ENCODE data around the gene TUBD1.
A peak's percentile ranks its signal among the peaks of the same experiment; 100 is the strongest.
"Not testable (repeated sequence)": the region's sequence is repeated elsewhere in the genome, so short reads cannot be mapped to it uniquely, and the experiment has no call there.

The TUBD1 gene

GRCh38 chr17:59892924-59893675, at the start of gene TUBD1, which contains the start of gene RPS6KB1:
TUBD1 (minus strand) TSS chr17:59892943; CDS start chr17:59891002, 1,941 bp downstream.
RPS6KB1 (plus strand) TSS chr17:59893121; CDS start chr17:59893185, 64 bp downstream.
- Mint-ChIP-seq H3K9me3 (no peaks in the 10 kb centered on the region), H3K4me3 (peak within 1 kb of the TSS; percentile 100), H3K36me3 (ENCODE audit: low read depth) (peaks cover 19% of the 10 kb centered on the region), H3K4me1 (ENCODE audit: low read depth) (peaks cover 43% of the 10 kb centered on the region), H3K27ac (peak within 1 kb of the TSS; percentile 100), H3K27me3 (ENCODE audit: low read depth) (no peaks in the 10 kb centered on the region)

- H3K27me3 Mint-ChIP-seq (ENCODE audit: low read depth) = no peaks in the 10 kb centered on the region
- peak overlapping the region; percentile 45 for H3K27ac Mint-ChIP-seq
- H3K36me3 Mint-ChIP-seq (ENCODE audit: low read depth) = peaks cover 50% of the 10 kb centered on the region
- H3K4me3 Mint-ChIP-seq = no peak overlapping the region
- H3K9me3 Mint-ChIP-seq = no peaks in the 10 kb centered on the region
- H3K4me1 Mint-ChIP-seq (ENCODE audit: low read depth) = peaks cover 8% of the 10 kb centered on the region
Measured at GRCh38 chr17:59941131-59941530, 48.4 kb upstream of the TUBD1 start.

- H3K9me3 Mint-ChIP-seq; H3K27me3 Mint-ChIP-seq (ENCODE audit: low read depth); H3K4me3 Mint-ChIP-seq; H3K4me1 Mint-ChIP-seq (ENCODE audit: low read depth): not testable (repeated sequence)
- peaks cover 48% of the 10 kb centered on the region for H3K36me3 Mint-ChIP-seq (ENCODE audit: low read depth)
- peak overlapping the region; percentile 45 for H3K27ac Mint-ChIP-seq
Measured at GRCh38 chr17:59940697-59941096, 48.0 kb upstream of the TUBD1 start.

GRCh38 chr17:59933317-59933716, 40.6 kb upstream of the TUBD1 start:
- not testable (repeated sequence) for H3K9me3 Mint-ChIP-seq; H3K4me3 Mint-ChIP-seq; H3K27me3 Mint-ChIP-seq (ENCODE audit: low read depth); H3K27ac Mint-ChIP-seq; H3K4me1 Mint-ChIP-seq (ENCODE audit: low read depth)
- peaks cover 58% of the 10 kb centered on the region for H3K36me3 Mint-ChIP-seq (ENCODE audit: low read depth)

GRCh38 chr17:59930768-59931167, 38.0 kb upstream of the TUBD1 start:
- H3K4me1 Mint-ChIP-seq (ENCODE audit: low read depth); H3K27me3 Mint-ChIP-seq (ENCODE audit: low read depth); H3K27ac Mint-ChIP-seq; H3K4me3 Mint-ChIP-seq; H3K9me3 Mint-ChIP-seq: not testable (repeated sequence)
- H3K36me3 Mint-ChIP-seq (ENCODE audit: low read depth) = peaks cover 43% of the 10 kb centered on the region

GRCh38 chr17:59930121-59930520, 37.4 kb upstream of the TUBD1 start:
- H3K4me3 Mint-ChIP-seq; H3K4me1 Mint-ChIP-seq (ENCODE audit: low read depth); H3K9me3 Mint-ChIP-seq; H3K27ac Mint-ChIP-seq; H3K27me3 Mint-ChIP-seq (ENCODE audit: low read depth): not testable (repeated sequence)
- peaks cover 45% of the 10 kb centered on the region for H3K36me3 Mint-ChIP-seq (ENCODE audit: low read depth)

GRCh38 chr17:59920637-59921036, 27.9 kb upstream of the TUBD1 start:
- not testable (repeated sequence) for H3K4me1 Mint-ChIP-seq (ENCODE audit: low read depth); H3K9me3 Mint-ChIP-seq; H3K4me3 Mint-ChIP-seq; H3K27me3 Mint-ChIP-seq (ENCODE audit: low read depth); H3K27ac Mint-ChIP-seq
- H3K36me3 Mint-ChIP-seq (ENCODE audit: low read depth) = peaks cover 31% of the 10 kb centered on the region

- no peaks in the 10 kb centered on the region for H3K27me3 Mint-ChIP-seq (ENCODE audit: low read depth)
- peaks cover 34% of the 10 kb centered on the region for H3K36me3 Mint-ChIP-seq (ENCODE audit: low read depth)
- no peaks in the 10 kb centered on the region for H3K9me3 Mint-ChIP-seq
- H3K4me3 Mint-ChIP-seq = no peak overlapping the region
- H3K4me1 Mint-ChIP-seq (ENCODE audit: low read depth) = peaks cover 4% of the 10 kb centered on the region
- H3K27ac Mint-ChIP-seq = no peak overlapping the region
Measured at GRCh38 chr17:59916446-59916845, 23.7 kb upstream of the TUBD1 start.

- peaks cover 4% of the 10 kb centered on the region for H3K4me1 Mint-ChIP-seq (ENCODE audit: low read depth)
- no peak overlapping the region for H3K4me3 Mint-ChIP-seq
- H3K27me3 Mint-ChIP-seq (ENCODE audit: low read depth) = no peaks in the 10 kb centered on the region
- no peaks in the 10 kb centered on the region for H3K9me3 Mint-ChIP-seq
- H3K36me3 Mint-ChIP-seq (ENCODE audit: low read depth) = peaks cover 31% of the 10 kb centered on the region
- H3K27ac Mint-ChIP-seq = no peak overlapping the region
Measured at GRCh38 chr17:59914274-59914854, 21.6 kb upstream of the TUBD1 start.

- no peaks in the 10 kb centered on the region for H3K9me3 Mint-ChIP-seq
- peaks cover 7% of the 10 kb centered on the region for H3K4me1 Mint-ChIP-seq (ENCODE audit: low read depth)
- H3K27me3 Mint-ChIP-seq (ENCODE audit: low read depth) = no peaks in the 10 kb centered on the region
- H3K4me3 Mint-ChIP-seq = no peak overlapping the region
- H3K27ac Mint-ChIP-seq = no peak overlapping the region
- peaks cover 8% of the 10 kb centered on the region for H3K36me3 Mint-ChIP-seq (ENCODE audit: low read depth)
Measured at GRCh38 chr17:59907467-59907866, 14.7 kb upstream of the TUBD1 start.

GRCh38 chr17:59903455-59903854, 10.7 kb upstream of the TUBD1 start:
- H3K27ac Mint-ChIP-seq = no peak overlapping the region
- no peak overlapping the region for H3K4me3 Mint-ChIP-seq
- no peaks in the 10 kb centered on the region for H3K9me3 Mint-ChIP-seq
- H3K27me3 Mint-ChIP-seq (ENCODE audit: low read depth) = no peaks in the 10 kb centered on the region
- H3K4me1 Mint-ChIP-seq (ENCODE audit: low read depth) = peaks cover 6% of the 10 kb centered on the region
- peaks cover 3% of the 10 kb centered on the region for H3K36me3 Mint-ChIP-seq (ENCODE audit: low read depth)

- Mint-ChIP-seq H3K36me3 (ENCODE audit: low read depth) (peaks cover 4% of the 10 kb centered on the region), H3K27ac (no peak overlapping the region), H3K9me3 (no peaks in the 10 kb centered on the region), H3K4me1 (ENCODE audit: low read depth) (peaks cover 15% of the 10 kb centered on the region), H3K4me3 (no peak overlapping the region), H3K27me3 (ENCODE audit: low read depth) (no peaks in the 10 kb centered on the region)
Measured at GRCh38 chr17:59901604-59902003, 8.9 kb upstream of the TUBD1 start.

GRCh38 chr17:59899099-59899498, 6.4 kb upstream of the TUBD1 start:
- Mint-ChIP-seq H3K4me3 (no peak overlapping the region), H3K9me3 (no peaks in the 10 kb centered on the region), H3K27me3 (ENCODE audit: low read depth) (no peaks in the 10 kb centered on the region)

GRCh38 chr17:59897090-59897489, 4.3 kb upstream of the TUBD1 start:
- Mint-ChIP-seq H3K4me1 (ENCODE audit: low read depth) (peaks cover 29% of the 10 kb centered on the region), H3K27ac (no peak overlapping the region), H3K27me3 (ENCODE audit: low read depth) (no peaks in the 10 kb centered on the region), H3K9me3 (no peaks in the 10 kb centered on the region), H3K36me3 (ENCODE audit: low read depth) (peaks cover 12% of the 10 kb centered on the region), H3K4me3 (no peak overlapping the region)

More at GRCh38 chr17:59899099-59899498, 6.4 kb upstream of the TUBD1 start:
- peaks cover 25% of the 10 kb centered on the region for H3K4me1 Mint-ChIP-seq (ENCODE audit: low read depth)
- H3K36me3 Mint-ChIP-seq (ENCODE audit: low read depth) = peaks cover 6% of the 10 kb centered on the region
- H3K27ac Mint-ChIP-seq = no peak overlapping the region

GRCh38 chr17:59893676-59894100, 945 bp upstream of the TUBD1 start:
- Mint-ChIP-seq H3K4me1 (ENCODE audit: low read depth) (peaks cover 39% of the 10 kb centered on the region), H3K9me3 (no peaks in the 10 kb centered on the region), H3K27ac (peak overlapping the region; percentile 100), H3K36me3 (ENCODE audit: low read depth) (peaks cover 14% of the 10 kb centered on the region), H3K27me3 (ENCODE audit: low read depth) (no peaks in the 10 kb centered on the region), H3K4me3 (peak overlapping the region; percentile 100)
